Tongue (tissue), 2 donors: ENCODE measurements around the gene ZNF644. TPM values are rescaled to one million over a fixed set of nuclear protein-coding genes. Genes with fewer than 3 reads are reported as not detected.

ENCODE experiments used
- DNase-seq: peaks from one replicate; pipeline ENCODE4 v3.0.0-alpha.2; 2015
- total RNA-seq: library from RNA; depleted of rRNA; stranded (reverse); fragments of >200 nt; gene quantifications from one replicate; pipeline ENCODE4 v1.2.3, GENCODE V29; 2014

Gene ZNF644
- total RNA-seq, 1 donor from 2014 or later, result 107 TPM

- peak; percentile 92 for DNase-seq
Observed at GRCh38 chr1:91020967-91021685, 709 bp downstream of the ZNF644 start.

GRCh38 chr1:91020486-91020885 is 1.3 kb downstream of the ZNF644 start:
- peak; percentile 18 for DNase-seq

- no peak for DNase-seq
Observed at GRCh38 chr1:91018006-91018405, 3.8 kb downstream of the ZNF644 start.

GRCh38 chr1:91015794-91016550 is 5.9 kb downstream of the ZNF644 start:
- no peak for DNase-seq

- DNase-seq, result no peak
Observed at GRCh38 chr1:91015358-91015780, 6.5 kb downstream of the ZNF644 start.

GRCh38 chr1:91014475-91014874 is 7.4 kb downstream of the ZNF644 start:
- no peak for DNase-seq

GRCh38 chr1:91013302-91013701 is 8.5 kb downstream of the ZNF644 start:
- DNase-seq, result no peak

GRCh38 chr1:91012196-91012595 is 9.6 kb downstream of the ZNF644 start:
- DNase-seq, result no peak

GRCh38 chr1:91011726-91012125 is 10.1 kb downstream of the ZNF644 start:
- DNase-seq, result no peak

GRCh38 chr1:91007827-91008226 is 14.0 kb downstream of the ZNF644 start:
- DNase-seq, result no peak

GRCh38 chr1:91007092-91007491 is 14.7 kb downstream of the ZNF644 start:
- DNase-seq, result no peak

- no peak for DNase-seq
Observed at GRCh38 chr1:91006113-91006908, 15.5 kb downstream of the ZNF644 start.

- no peak for DNase-seq
Observed at GRCh38 chr1:91005285-91005684, 16.6 kb downstream of the ZNF644 start.

GRCh38 chr1:91004145-91004544 is 17.7 kb downstream of the ZNF644 start:
- DNase-seq, result no peak

GRCh38 chr1:90996742-90997413 is 25.0 kb downstream of the ZNF644 start:
- DNase-seq, result no peak

GRCh38 chr1:90995311-90995894 is 26.4 kb downstream of the ZNF644 start:
- no peak for DNase-seq

- DNase-seq, result no peak
Observed at GRCh38 chr1:90994461-90994860, 27.4 kb downstream of the ZNF644 start.

- DNase-seq, result no peak
Observed at GRCh38 chr1:90993245-90993644, 28.6 kb downstream of the ZNF644 start.

- DNase-seq, result no peak
Observed at GRCh38 chr1:90990779-90991178, 31.1 kb downstream of the ZNF644 start.

GRCh38 chr1:90989990-90990389 is 31.8 kb downstream of the ZNF644 start:
- no peak for DNase-seq

GRCh38 chr1:90989302-90989701 is 32.5 kb downstream of the ZNF644 start:
- no peak for DNase-seq

GRCh38 chr1:90987841-90988240 is 34.0 kb downstream of the ZNF644 start:
- DNase-seq, result no peak
